ENCODE data around the gene SYNJ1. TPM values are rescaled to one million over a fixed set of nuclear protein-coding genes. Genes with fewer than 3 reads are reported as not detected.

The SYNJ1 gene
- total RNA-seq, 1 experiment from 2014 or later: 10.5 TPM

- no peak for ATAC-seq
- ChIA-PET POLR2A (no interaction called here), CTCF (no interaction called here)
Measured at GRCh38 chr21:32599526-32599925, 128.3 kb downstream of the SYNJ1 start.

GRCh38 chr21:32599091-32599490 is 128.7 kb downstream of the SYNJ1 start:
- DNase-seq (ENCODE audit: low read depth, low spot score) (no peak), ATAC-seq (no peak)
- no peak overlapping the region for H3K4me3 ChIP-seq (ENCODE audit: low read depth in 2 of 2, low read length in 2 of 2)
- in situ Hi-C loops (cut with HindIII; ENCODE audit: low pct_unique_long_range_greater_than_20kb, low sequenced_read_pairs) (no loop called here), intact Hi-C loops (cut with micrococcal nuclease; ENCODE audit: unreplicated experiment) (no loop called here)
- no peaks in the 10 kb centered on the region for H3K27me3 ChIP-seq (ENCODE audit: control insufficient read depth, insufficient read depth, low read length)
- BruUV-seq (replicated peaks): no TSS peak
- H3K36me3 ChIP-seq (ENCODE audit: control insufficient read depth, insufficient read depth, low read length): peaks cover 6% of the 10 kb centered on the region
- H3K4me1 ChIP-seq (ENCODE audit: control insufficient read depth, insufficient read depth, low read length): peaks cover 3% of the 10 kb centered on the region; the same call in 1 of the 2 replicates
- H3K27ac ChIP-seq (ENCODE audit: low read length): no peak overlapping the region
- TF ChIP-seq TCF7L2 (IDR thresholded peaks at IDR 0.05; ENCODE audit: low read depth, low read length): no peak
- TF ChIP-seq SIN3A (IDR thresholded peaks at IDR 0.05; ENCODE audit: borderline replicate concordance, insufficient read depth, low read depth, low read length): no peak
- TF ChIP-seq POLR2AphosphoS5 (IDR thresholded peaks at IDR 0.05; ENCODE audit: low read depth, low read length): no peak
- TF ChIP-seq, protein P1, sequence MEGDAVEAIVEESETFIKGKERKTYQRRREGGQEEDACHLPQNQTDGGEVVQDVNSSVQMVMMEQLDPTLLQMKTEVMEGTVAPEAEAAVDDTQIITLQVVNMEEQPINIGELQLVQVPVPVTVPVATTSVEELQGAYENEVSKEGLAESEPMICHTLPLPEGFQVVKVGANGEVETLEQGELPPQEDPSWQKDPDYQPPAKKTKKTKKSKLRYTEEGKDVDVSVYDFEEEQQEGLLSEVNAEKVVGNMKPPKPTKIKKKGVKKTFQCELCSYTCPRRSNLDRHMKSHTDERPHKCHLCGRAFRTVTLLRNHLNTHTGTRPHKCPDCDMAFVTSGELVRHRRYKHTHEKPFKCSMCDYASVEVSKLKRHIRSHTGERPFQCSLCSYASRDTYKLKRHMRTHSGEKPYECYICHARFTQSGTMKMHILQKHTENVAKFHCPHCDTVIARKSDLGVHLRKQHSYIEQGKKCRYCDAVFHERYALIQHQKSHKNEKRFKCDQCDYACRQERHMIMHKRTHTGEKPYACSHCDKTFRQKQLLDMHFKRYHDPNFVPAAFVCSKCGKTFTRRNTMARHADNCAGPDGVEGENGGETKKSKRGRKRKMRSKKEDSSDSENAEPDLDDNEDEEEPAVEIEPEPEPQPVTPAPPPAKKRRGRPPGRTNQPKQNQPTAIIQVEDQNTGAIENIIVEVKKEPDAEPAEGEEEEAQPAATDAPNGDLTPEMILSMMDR (IDR thresholded peaks at IDR 0.05): no peak
- TF ChIP-seq REST (IDR thresholded peaks at IDR 0.05; ENCODE audit: insufficient read depth in 1 of 2, low read depth in 2 of 2, low read length in 1 of 2): no peak
- H3K9me3 ChIP-seq (ENCODE audit: control insufficient read depth, insufficient read depth, low read depth, low read length): no peaks in the 10 kb centered on the region
- CTCF ChIA-PET: no interaction called here
- POLR2A ChIA-PET: no interaction called here

More at GRCh38 chr21:32599526-32599925, 128.3 kb downstream of the SYNJ1 start:
- no peak overlapping the region for H3K4me3 ChIP-seq (ENCODE audit: low read depth in 2 of 2, low read length in 2 of 2)
- in situ Hi-C loops (cut with HindIII; ENCODE audit: low pct_unique_long_range_greater_than_20kb, low sequenced_read_pairs): no loop called here
- H3K9me3 ChIP-seq (ENCODE audit: control insufficient read depth, insufficient read depth, low read depth, low read length): no peaks in the 10 kb centered on the region
- no peak for DNase-seq (ENCODE audit: low read depth, low spot score)
- TF ChIP-seq REST (IDR thresholded peaks at IDR 0.05; ENCODE audit: insufficient read depth in 1 of 2, low read depth in 2 of 2, low read length in 1 of 2) (no peak), SIN3A (IDR thresholded peaks at IDR 0.05; ENCODE audit: borderline replicate concordance, insufficient read depth, low read depth, low read length) (no peak), TCF7L2 (IDR thresholded peaks at IDR 0.05; ENCODE audit: low read depth, low read length) (no peak)
- H3K27ac ChIP-seq (ENCODE audit: low read length): no peak overlapping the region
- intact Hi-C loops (cut with micrococcal nuclease; ENCODE audit: unreplicated experiment): no loop called here
- peaks cover 6% of the 10 kb centered on the region for H3K36me3 ChIP-seq (ENCODE audit: control insufficient read depth, insufficient read depth, low read length)
- no TSS peak for BruUV-seq (replicated peaks)
- no peaks in the 10 kb centered on the region for H3K27me3 ChIP-seq (ENCODE audit: control insufficient read depth, insufficient read depth, low read length)
- H3K4me1 ChIP-seq (ENCODE audit: control insufficient read depth, insufficient read depth, low read length): peaks cover 3% of the 10 kb centered on the region; the same call in 1 of the 2 replicates
